ENCODE measurements around the gene MPPED1.

Gene MPPED1, protein sequence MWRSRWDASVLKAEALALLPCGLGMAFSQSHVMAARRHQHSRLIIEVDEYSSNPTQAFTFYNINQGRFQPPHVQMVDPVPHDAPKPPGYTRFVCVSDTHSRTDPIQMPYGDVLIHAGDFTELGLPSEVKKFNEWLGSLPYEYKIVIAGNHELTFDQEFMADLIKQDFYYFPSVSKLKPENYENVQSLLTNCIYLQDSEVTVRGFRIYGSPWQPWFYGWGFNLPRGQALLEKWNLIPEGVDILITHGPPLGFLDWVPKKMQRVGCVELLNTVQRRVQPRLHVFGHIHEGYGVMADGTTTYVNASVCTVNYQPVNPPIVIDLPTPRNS

DNA sequence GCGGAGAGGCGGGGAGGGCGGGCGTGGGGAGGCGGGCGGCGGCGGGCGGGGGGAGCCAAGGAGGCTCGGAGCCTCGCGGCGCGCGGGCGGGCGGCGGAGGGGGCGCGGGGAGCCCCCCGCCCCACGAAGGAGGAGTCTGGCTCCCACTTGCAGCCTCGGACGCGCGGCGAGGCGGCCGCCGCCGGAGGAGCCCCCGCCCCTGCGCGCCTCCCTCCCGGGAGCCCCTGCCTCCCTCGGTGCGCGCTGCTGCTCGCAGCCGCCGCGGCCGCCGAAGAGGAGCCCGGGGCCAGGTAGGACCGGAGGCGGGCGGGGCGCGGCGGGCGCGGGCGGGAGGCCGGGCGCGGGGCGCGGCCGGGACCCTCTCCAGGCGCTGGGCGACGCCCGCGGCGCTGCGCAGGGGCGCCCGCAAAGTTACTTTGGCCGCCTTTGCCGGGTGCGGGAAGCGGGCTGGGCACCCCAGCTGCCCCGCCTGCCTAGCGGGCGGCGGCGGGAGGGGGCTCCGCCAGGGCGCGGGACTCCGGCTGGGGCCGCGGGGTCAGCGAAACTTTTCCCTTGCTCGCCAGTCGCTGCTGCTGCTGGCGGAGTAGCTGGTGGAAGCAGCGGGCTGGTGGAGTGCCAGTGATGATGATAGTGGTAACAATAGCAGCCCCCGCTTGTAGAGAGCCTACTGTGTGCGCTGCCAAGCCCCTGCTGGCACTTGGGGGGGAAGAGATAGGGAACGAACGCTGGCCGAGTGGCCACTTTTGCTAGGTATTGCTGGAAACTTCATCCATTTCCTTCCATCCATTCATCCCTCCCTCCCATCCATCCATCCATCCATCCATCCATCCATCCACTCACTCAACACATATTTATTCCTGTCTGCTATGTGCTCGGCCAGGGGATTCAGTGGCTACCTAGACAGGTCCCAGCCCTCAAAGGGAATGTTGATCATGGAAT, at the start of gene MPPED1:
Gene MPPED1 (plus strand): TSS at position 146 of the 939 bp plus-strand sequence. CDS start 12,972 bp downstream, outside the sequence.
- no peak for DNase-seq (ENCODE audit: low read depth)
- no peak within 1 kb of the TSS for H3K4me3 ChIP-seq (ENCODE audit: control insufficient read depth, low read depth, low read length)
- TF ChIP-seq, protein P1, sequence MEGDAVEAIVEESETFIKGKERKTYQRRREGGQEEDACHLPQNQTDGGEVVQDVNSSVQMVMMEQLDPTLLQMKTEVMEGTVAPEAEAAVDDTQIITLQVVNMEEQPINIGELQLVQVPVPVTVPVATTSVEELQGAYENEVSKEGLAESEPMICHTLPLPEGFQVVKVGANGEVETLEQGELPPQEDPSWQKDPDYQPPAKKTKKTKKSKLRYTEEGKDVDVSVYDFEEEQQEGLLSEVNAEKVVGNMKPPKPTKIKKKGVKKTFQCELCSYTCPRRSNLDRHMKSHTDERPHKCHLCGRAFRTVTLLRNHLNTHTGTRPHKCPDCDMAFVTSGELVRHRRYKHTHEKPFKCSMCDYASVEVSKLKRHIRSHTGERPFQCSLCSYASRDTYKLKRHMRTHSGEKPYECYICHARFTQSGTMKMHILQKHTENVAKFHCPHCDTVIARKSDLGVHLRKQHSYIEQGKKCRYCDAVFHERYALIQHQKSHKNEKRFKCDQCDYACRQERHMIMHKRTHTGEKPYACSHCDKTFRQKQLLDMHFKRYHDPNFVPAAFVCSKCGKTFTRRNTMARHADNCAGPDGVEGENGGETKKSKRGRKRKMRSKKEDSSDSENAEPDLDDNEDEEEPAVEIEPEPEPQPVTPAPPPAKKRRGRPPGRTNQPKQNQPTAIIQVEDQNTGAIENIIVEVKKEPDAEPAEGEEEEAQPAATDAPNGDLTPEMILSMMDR (IDR thresholded peaks at IDR 0.05; ENCODE audit: control insufficient read depth, insufficient read depth, low read depth, low read length, missing control alignments) = no peak

DNA sequence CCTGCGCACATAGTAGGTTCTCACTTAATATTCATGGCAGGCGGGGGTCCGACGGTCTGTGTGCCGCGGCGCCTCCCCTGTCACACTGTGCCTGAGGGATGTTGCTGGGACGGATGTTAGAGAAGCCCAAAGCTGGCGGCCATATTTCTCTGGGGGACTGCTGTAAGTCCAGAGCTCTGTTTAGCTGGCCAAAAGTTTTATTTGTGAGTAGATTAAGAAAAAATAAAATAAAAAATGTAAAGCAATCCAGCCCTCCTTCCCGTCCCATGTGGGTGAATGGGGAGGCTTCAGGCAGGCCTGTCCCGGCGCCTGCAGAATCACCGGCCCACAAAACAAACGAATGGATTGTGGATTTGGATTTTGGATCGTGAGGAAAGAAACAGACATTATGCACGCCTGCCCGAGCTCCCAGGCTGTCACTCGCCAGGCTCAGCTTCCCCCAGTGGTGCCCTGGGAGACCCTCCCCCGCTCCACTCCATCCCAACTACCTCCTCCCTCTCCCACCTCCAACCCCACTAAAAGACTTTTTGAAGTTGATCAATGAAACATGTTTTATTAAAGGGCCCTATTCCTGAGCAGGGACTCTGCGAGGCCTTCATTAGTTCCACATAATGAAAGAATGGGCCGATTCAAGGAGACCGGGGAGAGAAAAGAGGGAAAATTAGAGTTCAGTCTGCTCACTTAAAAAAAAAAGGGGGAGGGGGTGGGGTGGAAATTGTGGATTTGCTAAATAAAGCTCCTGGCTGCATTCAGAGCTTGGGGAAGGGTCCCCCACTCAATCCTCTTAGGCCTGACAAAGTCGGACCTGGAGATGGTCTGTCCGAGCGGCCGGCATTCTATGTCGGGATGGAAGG, 48.3 kb upstream of the MPPED1 start:
- no peak for DNase-seq (ENCODE audit: low read depth)
- TF ChIP-seq, protein P1 (IDR thresholded peaks at IDR 0.05; ENCODE audit: control insufficient read depth, insufficient read depth, low read depth, low read length, missing control alignments) = no peak
- no peak overlapping the region for H3K4me3 ChIP-seq (ENCODE audit: control insufficient read depth, low read depth, low read length)

GRCh38 chr22:43364169-43364435, 47.7 kb upstream of the MPPED1 start:
- H3K4me3 ChIP-seq (ENCODE audit: control insufficient read depth, low read depth, low read length) = no peak overlapping the region
- TF ChIP-seq, protein P1 (IDR thresholded peaks at IDR 0.05; ENCODE audit: control insufficient read depth, insufficient read depth, low read depth, low read length, missing control alignments) = no peak
- no peak for DNase-seq (ENCODE audit: low read depth)

DNA sequence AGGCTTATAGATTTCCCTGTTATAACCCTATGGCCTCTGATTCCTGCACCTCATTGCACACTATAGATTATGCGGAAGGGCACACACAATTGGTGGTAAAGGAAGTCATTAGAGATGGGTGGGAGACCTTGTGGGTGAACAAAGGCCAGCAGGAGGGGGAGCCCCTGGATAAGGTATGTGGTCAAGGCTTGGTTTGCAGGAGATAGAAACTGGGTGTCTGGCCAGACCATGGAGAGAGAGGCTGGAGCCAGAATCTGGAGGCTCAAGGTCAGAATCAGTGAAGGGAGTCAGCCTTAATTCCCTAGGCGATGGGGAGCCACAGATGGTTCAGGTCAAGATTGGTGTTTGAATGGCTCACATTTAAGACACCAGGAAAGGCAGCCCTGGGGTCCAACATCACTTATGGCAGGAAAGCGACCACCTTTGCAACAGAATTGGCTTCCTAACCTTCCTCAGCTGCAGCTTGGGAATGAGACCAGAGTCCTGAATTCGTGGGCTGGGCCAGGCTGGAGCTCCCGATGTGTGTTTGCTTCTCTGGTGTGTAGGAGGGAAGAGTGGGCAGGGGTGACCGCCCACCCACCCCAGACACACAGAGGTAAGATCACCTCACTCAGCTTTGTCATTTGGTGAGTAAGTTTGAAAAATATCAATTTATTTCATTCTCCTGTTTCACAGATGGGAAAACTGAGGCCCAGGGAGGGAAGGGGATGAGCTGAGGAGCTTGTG, 45.9 kb upstream of the MPPED1 start:
- TF ChIP-seq, protein P1 (IDR thresholded peaks at IDR 0.05; ENCODE audit: control insufficient read depth, insufficient read depth, low read depth, low read length, missing control alignments) = no peak
- DNase-seq (ENCODE audit: low read depth) = no peak
- no peak overlapping the region for H3K4me3 ChIP-seq (ENCODE audit: control insufficient read depth, low read depth, low read length)

DNA sequence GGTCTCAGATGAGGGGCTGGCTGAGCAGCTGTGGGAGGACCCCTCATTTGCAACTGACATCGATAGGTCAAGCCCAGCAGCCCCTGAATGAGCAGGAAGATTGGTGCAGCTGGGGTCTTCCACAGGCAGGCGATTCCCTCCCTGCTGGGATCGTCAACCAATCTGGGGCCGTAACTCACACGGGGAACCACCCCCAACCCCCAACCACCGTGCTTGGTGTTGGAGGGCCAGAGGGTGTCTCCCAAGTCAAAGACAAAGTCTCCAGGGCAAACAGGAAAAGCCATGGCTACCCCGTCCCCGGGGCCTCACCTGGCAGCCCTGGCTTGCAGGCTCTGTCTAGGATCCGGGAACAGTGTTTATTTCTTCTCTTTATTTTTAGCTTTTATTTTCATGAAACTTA, 41.8 kb upstream of the MPPED1 start:
- no peak for DNase-seq (ENCODE audit: low read depth)
- H3K4me3 ChIP-seq (ENCODE audit: control insufficient read depth, low read depth, low read length) = no peak overlapping the region
- TF ChIP-seq, protein P1 (IDR thresholded peaks at IDR 0.05; ENCODE audit: control insufficient read depth, insufficient read depth, low read depth, low read length, missing control alignments) = no peak
